H1 (cell line): ENCODE measurements around the gene SHISAL1. TPM values are rescaled to one million over a fixed set of nuclear protein-coding genes. Genes with fewer than 3 reads are reported as not detected.

ENCODE experiments used
- polyA plus RNA-seq, 7 experiments: library from polyadenylated mRNA; depleted of rRNA in 3 of 7; stranded (reverse) in 5 of 7; unstranded in 2 of 7; fragments of >200 nt in 5 of 7; fragments of 200-250 nt in 2 of 7; gene quantifications; 1 replicate in 5 of 7; 2 replicates in 1 of 7; 4 replicates in 1 of 7; pipeline versions ENCODE4 v1.2.1 to v1.2.3, GENCODE V29; 2011 to 2013; ENCODE audit warnings: missing spikeins in 2 of 7, mixed read lengths in 2 of 7
- total RNA-seq: library from RNA; stranded (reverse); fragmentation: NEBNext Ultra II Directional; extraction: Animal tissue kit (Norgen Biotek cat#: 25700); gene quantifications from 2 replicates; pipeline ENCODE4 v1.2.1, GENCODE V29; 2021
- TF ChIP-seq, protein P1 (sequence below): fragments of 300-600 bp; sonication (generic); IDR thresholded peaks from 2 replicates; pipeline ENCODE4 v1.7.1; 2012; ENCODE audit warnings: low read length, moderate library complexity, mild to moderate bottlenecking, inconsistent platforms; ENCODE audit not compliant: insufficient replicate concordance

The SHISAL1 gene
- total and polyA plus RNA-seq, 2 of the 8 experiments (the other 6 are each of a cell fraction or from before 2014, with no cell fraction given) = 3.7 to 5.8 TPM

DNA sequence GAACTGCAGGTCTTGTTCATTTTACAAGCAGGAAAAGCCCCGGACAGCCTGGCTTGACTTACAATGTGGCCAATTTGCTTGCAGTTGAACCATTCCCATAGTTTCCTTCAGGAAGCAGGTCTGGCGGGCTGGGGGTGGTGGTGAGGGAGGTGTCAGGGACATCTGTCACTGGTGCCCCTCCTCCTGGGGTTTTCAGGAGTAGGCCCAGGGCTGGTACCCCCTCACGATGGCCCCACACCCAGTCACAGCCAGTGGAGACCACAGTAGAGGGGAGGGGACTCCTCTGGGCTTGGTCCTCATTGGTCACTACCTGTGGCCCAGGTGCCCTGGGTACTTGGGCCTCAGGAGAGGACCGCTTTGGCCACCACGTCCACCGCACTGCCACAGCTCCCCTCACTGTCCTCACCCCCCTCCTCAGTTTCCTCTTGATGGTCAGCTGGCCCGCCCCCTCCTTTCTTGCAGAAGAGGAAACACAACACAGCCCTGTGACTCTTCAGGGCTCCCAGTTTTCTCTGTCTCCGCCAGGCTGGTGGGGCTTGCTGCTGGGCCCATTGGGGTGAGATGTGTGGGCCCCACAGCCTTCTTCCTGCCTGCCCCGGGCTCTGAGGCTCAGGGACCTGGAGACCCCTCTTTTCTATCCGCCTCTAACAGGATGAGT lies 39.8 kb upstream of the SHISAL1 start (continued):
- TF ChIP-seq, protein P1, sequence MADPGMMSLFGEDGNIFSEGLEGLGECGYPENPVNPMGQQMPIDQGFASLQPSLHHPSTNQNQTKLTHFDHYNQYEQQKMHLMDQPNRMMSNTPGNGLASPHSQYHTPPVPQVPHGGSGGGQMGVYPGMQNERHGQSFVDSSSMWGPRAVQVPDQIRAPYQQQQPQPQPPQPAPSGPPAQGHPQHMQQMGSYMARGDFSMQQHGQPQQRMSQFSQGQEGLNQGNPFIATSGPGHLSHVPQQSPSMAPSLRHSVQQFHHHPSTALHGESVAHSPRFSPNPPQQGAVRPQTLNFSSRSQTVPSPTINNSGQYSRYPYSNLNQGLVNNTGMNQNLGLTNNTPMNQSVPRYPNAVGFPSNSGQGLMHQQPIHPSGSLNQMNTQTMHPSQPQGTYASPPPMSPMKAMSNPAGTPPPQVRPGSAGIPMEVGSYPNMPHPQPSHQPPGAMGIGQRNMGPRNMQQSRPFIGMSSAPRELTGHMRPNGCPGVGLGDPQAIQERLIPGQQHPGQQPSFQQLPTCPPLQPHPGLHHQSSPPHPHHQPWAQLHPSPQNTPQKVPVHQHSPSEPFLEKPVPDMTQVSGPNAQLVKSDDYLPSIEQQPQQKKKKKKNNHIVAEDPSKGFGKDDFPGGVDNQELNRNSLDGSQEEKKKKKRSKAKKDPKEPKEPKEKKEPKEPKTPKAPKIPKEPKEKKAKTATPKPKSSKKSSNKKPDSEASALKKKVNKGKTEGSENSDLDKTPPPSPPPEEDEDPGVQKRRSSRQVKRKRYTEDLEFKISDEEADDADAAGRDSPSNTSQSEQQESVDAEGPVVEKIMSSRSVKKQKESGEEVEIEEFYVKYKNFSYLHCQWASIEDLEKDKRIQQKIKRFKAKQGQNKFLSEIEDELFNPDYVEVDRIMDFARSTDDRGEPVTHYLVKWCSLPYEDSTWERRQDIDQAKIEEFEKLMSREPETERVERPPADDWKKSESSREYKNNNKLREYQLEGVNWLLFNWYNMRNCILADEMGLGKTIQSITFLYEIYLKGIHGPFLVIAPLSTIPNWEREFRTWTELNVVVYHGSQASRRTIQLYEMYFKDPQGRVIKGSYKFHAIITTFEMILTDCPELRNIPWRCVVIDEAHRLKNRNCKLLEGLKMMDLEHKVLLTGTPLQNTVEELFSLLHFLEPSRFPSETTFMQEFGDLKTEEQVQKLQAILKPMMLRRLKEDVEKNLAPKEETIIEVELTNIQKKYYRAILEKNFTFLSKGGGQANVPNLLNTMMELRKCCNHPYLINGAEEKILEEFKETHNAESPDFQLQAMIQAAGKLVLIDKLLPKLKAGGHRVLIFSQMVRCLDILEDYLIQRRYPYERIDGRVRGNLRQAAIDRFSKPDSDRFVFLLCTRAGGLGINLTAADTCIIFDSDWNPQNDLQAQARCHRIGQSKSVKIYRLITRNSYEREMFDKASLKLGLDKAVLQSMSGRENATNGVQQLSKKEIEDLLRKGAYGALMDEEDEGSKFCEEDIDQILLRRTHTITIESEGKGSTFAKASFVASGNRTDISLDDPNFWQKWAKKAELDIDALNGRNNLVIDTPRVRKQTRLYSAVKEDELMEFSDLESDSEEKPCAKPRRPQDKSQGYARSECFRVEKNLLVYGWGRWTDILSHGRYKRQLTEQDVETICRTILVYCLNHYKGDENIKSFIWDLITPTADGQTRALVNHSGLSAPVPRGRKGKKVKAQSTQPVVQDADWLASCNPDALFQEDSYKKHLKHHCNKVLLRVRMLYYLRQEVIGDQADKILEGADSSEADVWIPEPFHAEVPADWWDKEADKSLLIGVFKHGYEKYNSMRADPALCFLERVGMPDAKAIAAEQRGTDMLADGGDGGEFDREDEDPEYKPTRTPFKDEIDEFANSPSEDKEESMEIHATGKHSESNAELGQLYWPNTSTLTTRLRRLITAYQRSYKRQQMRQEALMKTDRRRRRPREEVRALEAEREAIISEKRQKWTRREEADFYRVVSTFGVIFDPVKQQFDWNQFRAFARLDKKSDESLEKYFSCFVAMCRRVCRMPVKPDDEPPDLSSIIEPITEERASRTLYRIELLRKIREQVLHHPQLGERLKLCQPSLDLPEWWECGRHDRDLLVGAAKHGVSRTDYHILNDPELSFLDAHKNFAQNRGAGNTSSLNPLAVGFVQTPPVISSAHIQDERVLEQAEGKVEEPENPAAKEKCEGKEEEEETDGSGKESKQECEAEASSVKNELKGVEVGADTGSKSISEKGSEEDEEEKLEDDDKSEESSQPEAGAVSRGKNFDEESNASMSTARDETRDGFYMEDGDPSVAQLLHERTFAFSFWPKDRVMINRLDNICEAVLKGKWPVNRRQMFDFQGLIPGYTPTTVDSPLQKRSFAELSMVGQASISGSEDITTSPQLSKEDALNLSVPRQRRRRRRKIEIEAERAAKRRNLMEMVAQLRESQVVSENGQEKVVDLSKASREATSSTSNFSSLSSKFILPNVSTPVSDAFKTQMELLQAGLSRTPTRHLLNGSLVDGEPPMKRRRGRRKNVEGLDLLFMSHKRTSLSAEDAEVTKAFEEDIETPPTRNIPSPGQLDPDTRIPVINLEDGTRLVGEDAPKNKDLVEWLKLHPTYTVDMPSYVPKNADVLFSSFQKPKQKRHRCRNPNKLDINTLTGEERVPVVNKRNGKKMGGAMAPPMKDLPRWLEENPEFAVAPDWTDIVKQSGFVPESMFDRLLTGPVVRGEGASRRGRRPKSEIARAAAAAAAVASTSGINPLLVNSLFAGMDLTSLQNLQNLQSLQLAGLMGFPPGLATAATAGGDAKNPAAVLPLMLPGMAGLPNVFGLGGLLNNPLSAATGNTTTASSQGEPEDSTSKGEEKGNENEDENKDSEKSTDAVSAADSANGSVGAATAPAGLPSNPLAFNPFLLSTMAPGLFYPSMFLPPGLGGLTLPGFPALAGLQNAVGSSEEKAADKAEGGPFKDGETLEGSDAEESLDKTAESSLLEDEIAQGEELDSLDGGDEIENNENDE = no peak
